Measurements from ENCODE around the gene MSH3. TPM values are rescaled to one million over a fixed set of nuclear protein-coding genes. Genes with fewer than 3 reads are reported as not detected.

The MSH3 gene
- total and polyA plus RNA-seq, 12 donors: 2.6 to 15.1 (median 11.6) TPM

DNA sequence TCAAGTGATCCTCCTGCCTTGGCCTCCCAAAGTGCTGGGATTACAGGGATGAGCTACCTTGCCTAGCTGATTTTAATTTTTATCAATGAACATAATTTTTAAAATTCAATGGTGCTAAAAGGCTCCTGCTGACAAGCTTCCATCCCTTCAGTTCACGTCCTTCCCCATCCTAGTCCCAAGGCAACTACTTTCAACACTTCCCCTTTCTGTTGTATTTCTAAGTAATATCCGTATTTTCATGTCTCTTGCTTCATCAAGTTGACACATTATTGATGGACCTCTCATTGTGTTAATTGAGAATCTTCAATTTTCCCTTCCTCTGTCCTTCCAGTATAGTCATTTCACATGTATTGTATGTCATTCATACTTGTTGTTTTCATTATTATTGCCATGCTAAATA lies 211.9 kb downstream of the MSH3 start:
- no peaks in the 10 kb centered on the region for H3K27me3 ChIP-seq
- DNase-seq: no peak
- TF ChIP-seq, protein P1, sequence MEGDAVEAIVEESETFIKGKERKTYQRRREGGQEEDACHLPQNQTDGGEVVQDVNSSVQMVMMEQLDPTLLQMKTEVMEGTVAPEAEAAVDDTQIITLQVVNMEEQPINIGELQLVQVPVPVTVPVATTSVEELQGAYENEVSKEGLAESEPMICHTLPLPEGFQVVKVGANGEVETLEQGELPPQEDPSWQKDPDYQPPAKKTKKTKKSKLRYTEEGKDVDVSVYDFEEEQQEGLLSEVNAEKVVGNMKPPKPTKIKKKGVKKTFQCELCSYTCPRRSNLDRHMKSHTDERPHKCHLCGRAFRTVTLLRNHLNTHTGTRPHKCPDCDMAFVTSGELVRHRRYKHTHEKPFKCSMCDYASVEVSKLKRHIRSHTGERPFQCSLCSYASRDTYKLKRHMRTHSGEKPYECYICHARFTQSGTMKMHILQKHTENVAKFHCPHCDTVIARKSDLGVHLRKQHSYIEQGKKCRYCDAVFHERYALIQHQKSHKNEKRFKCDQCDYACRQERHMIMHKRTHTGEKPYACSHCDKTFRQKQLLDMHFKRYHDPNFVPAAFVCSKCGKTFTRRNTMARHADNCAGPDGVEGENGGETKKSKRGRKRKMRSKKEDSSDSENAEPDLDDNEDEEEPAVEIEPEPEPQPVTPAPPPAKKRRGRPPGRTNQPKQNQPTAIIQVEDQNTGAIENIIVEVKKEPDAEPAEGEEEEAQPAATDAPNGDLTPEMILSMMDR (IDR thresholded peaks at IDR 0.05): no peak
- no peak overlapping the region for H3K4me3 ChIP-seq
- peaks cover 0 to 11% (median 6%) of the 10 kb centered on the region in 9 donors for H3K4me1 ChIP-seq
- WGBS, 2 donors: 87 to 94% methylated on average over 2 of the region's 2 CpGs
- no peaks in the 10 kb centered on the region for H3K9me3 ChIP-seq
- ATAC-seq: no peak
- peaks cover 0 to 21% (median 0%) of the 10 kb centered on the region in 9 donors for H3K36me3 ChIP-seq
- intact Hi-C loops (cut with DNase I): no loop called here
- no peak overlapping the region for H3K27ac ChIP-seq

DNA sequence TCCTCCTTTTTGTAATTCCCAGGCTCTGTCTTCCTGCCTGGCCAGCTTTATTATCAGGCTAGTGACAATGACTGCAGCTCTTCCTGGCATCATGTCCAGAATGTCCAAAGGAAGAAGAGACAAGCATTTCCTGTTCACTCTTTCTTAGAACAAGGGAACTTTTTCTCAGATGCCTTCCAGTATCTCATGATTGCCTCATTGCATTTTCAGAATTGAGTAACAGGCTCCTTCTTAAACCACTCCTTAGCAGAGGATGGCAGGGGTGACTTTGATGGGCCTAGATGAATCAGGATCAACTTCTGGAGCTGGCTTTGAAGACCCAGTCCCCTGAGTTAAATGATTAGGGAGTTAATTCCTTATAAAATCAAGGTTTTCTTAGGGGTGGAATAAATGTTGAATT lies 212.8 kb downstream of the MSH3 start:
- Histone ChIP-seq H3K9me3 (no peaks in the 10 kb centered on the region), H3K27me3 (no peaks in the 10 kb centered on the region), H3K4me3 (no peak overlapping the region), H3K27ac (peak overlapping the region in 1 of 10 donors; percentile 4), H3K4me1 (peaks cover 0 to 12% (median 6%) of the 10 kb centered on the region in 9 donors), H3K36me3 (peaks cover 0 to 21% (median 0%) of the 10 kb centered on the region in 9 donors)
- TF ChIP-seq, protein P1 (IDR thresholded peaks at IDR 0.05): no peak
- ATAC-seq (no peak), DNase-seq (no peak)
- intact Hi-C loops (cut with DNase I): no loop called here

DNA sequence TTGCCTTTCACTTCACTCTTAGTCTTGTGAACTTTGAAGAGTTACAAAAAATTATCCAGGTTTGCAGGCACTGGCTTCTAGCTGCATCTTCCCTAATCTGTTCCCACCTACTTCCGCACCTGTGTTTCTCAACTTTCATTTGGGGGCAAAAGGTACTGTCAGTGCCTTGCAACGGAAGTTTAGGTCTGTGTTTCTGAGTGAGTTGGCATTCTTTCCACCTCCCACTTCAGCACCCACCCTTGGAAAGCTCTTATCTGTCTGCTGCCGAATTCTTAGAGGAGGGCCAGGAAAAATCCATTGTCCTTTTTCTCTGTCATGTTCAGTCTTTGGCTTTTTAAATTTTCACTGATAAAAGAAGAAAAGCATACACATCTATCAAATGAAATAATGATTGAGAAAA lies 216.0 kb downstream of the MSH3 start:
- Histone ChIP-seq H3K27ac (no peak overlapping the region), H3K4me1 (peaks cover 0 to 12% (median 6%) of the 10 kb centered on the region in 9 donors), H3K4me3 (no peak overlapping the region), H3K27me3 (no peaks in the 10 kb centered on the region), H3K9me3 (no peaks in the 10 kb centered on the region), H3K36me3 (peaks cover 0 to 32% (median 0%) of the 10 kb centered on the region in 9 donors)
- DNase-seq (no peak), ATAC-seq (no peak)
- 43 to 45% methylated on average over 3 of the region's 3 CpGs for WGBS, 2 donors
- TF ChIP-seq, protein P1 (IDR thresholded peaks at IDR 0.05): no peak
- intact Hi-C loops (cut with DNase I): no loop called here

DNA sequence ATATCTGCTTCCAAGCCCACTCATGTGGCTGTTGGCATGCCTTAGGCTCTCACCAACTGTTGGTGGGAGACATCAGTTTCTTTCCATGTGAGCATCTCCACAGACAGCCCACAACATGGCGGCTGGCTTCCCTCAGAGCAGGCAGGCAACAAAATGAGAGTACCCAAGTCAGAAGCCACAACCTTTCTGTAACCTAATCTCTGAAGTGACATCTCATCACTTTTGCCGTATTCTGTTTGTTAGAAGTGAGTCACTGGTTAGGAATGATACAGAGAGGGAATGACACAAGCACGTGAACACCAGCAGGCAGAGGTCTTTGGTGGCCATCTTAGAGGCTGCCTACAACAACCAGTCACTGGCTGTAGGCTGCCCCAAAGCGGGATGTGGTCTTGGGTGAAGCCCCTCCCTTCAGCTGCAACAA lies 217.1 kb downstream of the MSH3 start:
- DNase-seq (no peak), ATAC-seq (no peak)
- Histone ChIP-seq H3K27ac (no peak overlapping the region), H3K4me1 (peaks cover 0 to 12% (median 6%) of the 10 kb centered on the region in 9 donors), H3K27me3 (no peaks in the 10 kb centered on the region), H3K4me3 (no peak overlapping the region), H3K36me3 (peaks cover 0 to 42% (median 0%) of the 10 kb centered on the region in 9 donors), H3K9me3 (no peaks in the 10 kb centered on the region)
- WGBS, 2 donors: 85 to 92% methylated on average over 4 of the region's 4 CpGs
- intact Hi-C loops (cut with DNase I): no loop called here
- TF ChIP-seq, protein P1 (IDR thresholded peaks at IDR 0.05): no peak

All from heart right ventricle (tissue), 16 donors.